GM12878 (cell line): Measurements from ENCODE around the gene KIF9. TPM values are rescaled to one million over a fixed set of nuclear protein-coding genes. Genes with fewer than 3 reads are reported as not detected.

Experiments
- ATAC-seq: fragments of 200-7000 bp; cut with Tn5 transposase; 3 replicates; pipeline ENCODE4 v1.9.1; 2020; ENCODE audit warnings: mild to moderate bottlenecking, moderate library complexity
- BruUV-seq: library from RNA; stranded (reverse); fragments of 400-500 nt; replicated peaks from 2 replicates; lab custom pipeline; 2021; lab: Mats Ljungman, UMichigan
- CTCF ChIA-PET: fragments of 300-600 bp; sonication (Branson Sonifier 250); formaldehyde crosslinking; extraction: SDS; loops from one replicate; lab custom pipeline; 2021; ENCODE audit warnings: inconsistent platforms; lab: Yijun Ruan, JAX
- POLR2A ChIA-PET: fragments of 350-600 bp; formaldehyde crosslinking; extraction: SDS; loops from one replicate; lab custom pipeline; 2021; ENCODE audit warnings: inconsistent platforms; lab: Charles Lee
- RAD21 ChIA-PET: fragments of 300-600 bp; sonication (Branson Sonifier 250); formaldehyde crosslinking; loops from one replicate; lab custom pipeline; 2023; ENCODE audit warnings: antibody characterized with exemption; ENCODE audit not compliant: unreplicated experiment; lab: Charles Lee
- SMC1A ChIA-PET: fragments of 300-600 bp; sonication (Branson Sonifier 250); formaldehyde crosslinking; loops from one replicate; lab custom pipeline; 2023; ENCODE audit not compliant: unreplicated experiment, uncharacterized antibody; lab: Charles Lee
- DNase-seq: peaks from one replicate; pipeline ENCODE4 v3.0.0-alpha.2; 2011; ENCODE audit warnings: low read depth, low spot score
- FAIRE-seq: peaks from 3 replicates; lab custom pipeline; 2011; peaks lifted over from hg19 to GRCh38; lab: Jason Lieb, UNC
- H2AFZ ChIP-seq: 2 replicates; pipeline ENCODE4 v1.6.0; 2011; ENCODE audit warnings: low read depth, low read length, control low read depth; ENCODE audit not compliant: control insufficient read depth
- H3K27ac ChIP-seq: 2 replicates; pipeline ENCODE4 v1.5.1; 2011; ENCODE audit warnings: control low read depth; ENCODE audit not compliant: control insufficient read depth, insufficient read depth
- H3K27me3 ChIP-seq, 2 experiments: replicated peaks in 1 of 2; 2 replicates each; pipeline versions ENCODE4 v1.6.0 to v1.6.1; 2011; ENCODE audit warnings: low read length in 1 of 2; ENCODE audit not compliant: control insufficient read depth in 2 of 2, insufficient read depth in 2 of 2
- H3K36me3 ChIP-seq, 2 experiments: 2 replicates each; pipeline ENCODE4 v1.5.1; 2011; ENCODE audit warnings: low read length in 1 of 2; ENCODE audit not compliant: control insufficient read depth in 2 of 2, insufficient read depth in 2 of 2
- H3K4me1 ChIP-seq: 2 replicates; pipeline ENCODE4 v1.6.1; 2011; ENCODE audit warnings: mild to moderate bottlenecking, low read length, moderate library complexity, mixed read lengths; ENCODE audit not compliant: control insufficient read depth, insufficient read depth
- H3K4me2 ChIP-seq: 2 replicates; pipeline ENCODE4 v1.6.0; 2011; ENCODE audit warnings: control low read depth; ENCODE audit not compliant: control insufficient read depth, insufficient read depth
- H3K4me3 ChIP-seq: fragments of 200-600 bp; sonication (generic); 2 replicates; pipeline ENCODE4 v1.5.1; 2016
- H3K79me2 ChIP-seq: 2 replicates; pipeline ENCODE4 v1.6.0; 2011; ENCODE audit warnings: low read length; ENCODE audit not compliant: control insufficient read depth, insufficient read depth
- H3K9ac ChIP-seq: 2 replicates; pipeline ENCODE4 v1.8.0; 2011; ENCODE audit warnings: low read length, control low read depth, mixed read lengths; ENCODE audit not compliant: control insufficient read depth, insufficient read depth
- H3K9me3 ChIP-seq: replicated peaks from 3 replicates; pipeline ENCODE4 v1.5.1; 2011; ENCODE audit warnings: mild to moderate bottlenecking, low read length; ENCODE audit not compliant: control insufficient read depth, insufficient read depth
- H4K20me1 ChIP-seq: 2 replicates; pipeline ENCODE4 v1.6.0; 2011; ENCODE audit not compliant: control insufficient read depth, insufficient read depth
- CBFB ChIP-seq: IDR thresholded peaks from 2 replicates; pipeline ENCODE4 v1.6.1; 2016; ENCODE audit warnings: antibody characterized with exemption, low read depth
- ESRRA ChIP-seq: IDR thresholded peaks from 2 replicates; pipeline ENCODE4 v1.6.1; 2012; ENCODE audit warnings: mild to moderate bottlenecking, low read length, improper control_type of control experiment
- FOXM1 ChIP-seq: IDR thresholded peaks from 2 replicates; pipeline ENCODE4 v1.6.1; 2012; ENCODE audit warnings: low read depth, mild to moderate bottlenecking, inconsistent platforms, low read length, moderate library complexity
- RAD51 ChIP-seq: fragments of 450-650 bp; IDR thresholded peaks from 2 replicates; pipeline ENCODE4 v1.6.1; 2016; ENCODE audit warnings: moderate library complexity, mild to moderate bottlenecking, inconsistent platforms
- SUPT20H ChIP-seq: IDR thresholded peaks from 2 replicates; pipeline ENCODE4 v1.6.1; 2011; ENCODE audit warnings: low read depth, mild to moderate bottlenecking, low read length, moderate library complexity, borderline replicate concordance; ENCODE audit not compliant: control insufficient read depth
- WGBS: methylation state at CpG from one replicate; pipeline ENCODE4 v1.1.6; 2016; ENCODE audit warnings: low lambda C conversion rate; ENCODE audit not compliant: insufficient replicate concordance, insufficient coverage; ENCODE audit errors: missing lambda C conversion rate; 5-methylcytosine and 5-hydroxymethylcytosine counted together
- in situ Hi-C: fragments of 300-500 bp; cut with MboI; formaldehyde crosslinking; loops from 9 replicates; pipeline ENCODE4 v1.14.3; 2018; ENCODE audit warnings: mixed read lengths
- intact Hi-C: fragments of 100-400 bp; cut with micrococcal nuclease; formaldehyde crosslinking; loops from one replicate; pipeline ENCODE4 v1.14.2; 2022; ENCODE audit not compliant: unreplicated experiment
- polyA plus RNA-seq, 11 experiments: library from polyadenylated mRNA; depleted of rRNA in 4 of 11; unstranded in 6 of 11; stranded (reverse) in 5 of 11; fragments of >200 nt; fragmentation: Nextera tagmentation in 4 of 11; fragmentation: Illumina TruSeq in 1 of 11; extraction: Ambion mirVana in 4 of 11; extraction: Trizol in 1 of 11; gene quantifications; 1 replicate in 1 of 11; 2 replicates in 10 of 11; pipeline versions ENCODE4 v1.2.1 to v1.2.3, GENCODE V29; 2011 to 2016; ENCODE audit warnings: inconsistent platforms in 2 of 11, missing spikeins in 2 of 11, low read depth in 1 of 11
- total RNA-seq, 4 experiments: library from RNA; depleted of rRNA in 3 of 4; stranded (reverse); fragments of >200 nt in 3 of 4; fragmentation: Illumina TruSeq in 1 of 4; extraction: Trizol in 1 of 4; gene quantifications; 2 replicates each; pipeline versions ENCODE4 v1.2.1 to v1.2.3, GENCODE V29; 2013 to 2021
- TF ChIP-seq, protein P1 (sequence below): IDR thresholded peaks from 2 replicates; pipeline ENCODE4 v1.6.1; 2012; ENCODE audit warnings: low read depth, low read length, improper control_type of control experiment

Gene KIF9
- total and polyA plus RNA-seq, 10 of the 15 experiments (the other 5 are each of a cell fraction or from before 2014, with no cell fraction given): 3.0 to 10.2 (median 5.9) TPM

DNA sequence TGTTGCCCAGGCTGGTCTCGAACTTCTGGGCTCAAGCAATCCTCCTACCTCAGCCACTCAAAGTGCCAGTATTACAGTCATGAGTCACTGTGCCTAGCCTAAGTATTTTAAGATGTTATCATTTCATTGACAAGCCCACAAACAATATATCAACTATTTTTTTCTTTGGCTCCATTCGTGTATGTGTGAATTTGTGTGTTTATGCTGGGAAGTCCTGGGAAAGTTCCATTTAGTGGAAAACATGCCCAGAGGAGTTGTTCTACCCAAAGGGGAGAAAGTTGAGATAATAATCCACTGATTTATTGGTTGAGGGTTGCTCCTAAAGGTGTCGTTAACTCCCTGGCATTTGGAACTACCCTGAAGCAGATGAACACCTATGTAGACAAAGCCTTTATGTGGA, 58.8 kb downstream of the KIF9 start (continued):
- TF ChIP-seq, protein P1, sequence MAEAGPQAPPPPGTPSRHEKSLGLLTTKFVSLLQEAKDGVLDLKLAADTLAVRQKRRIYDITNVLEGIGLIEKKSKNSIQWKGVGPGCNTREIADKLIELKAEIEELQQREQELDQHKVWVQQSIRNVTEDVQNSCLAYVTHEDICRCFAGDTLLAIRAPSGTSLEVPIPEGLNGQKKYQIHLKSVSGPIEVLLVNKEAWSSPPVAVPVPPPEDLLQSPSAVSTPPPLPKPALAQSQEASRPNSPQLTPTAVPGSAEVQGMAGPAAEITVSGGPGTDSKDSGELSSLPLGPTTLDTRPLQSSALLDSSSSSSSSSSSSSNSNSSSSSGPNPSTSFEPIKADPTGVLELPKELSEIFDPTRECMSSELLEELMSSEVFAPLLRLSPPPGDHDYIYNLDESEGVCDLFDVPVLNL: no peak
- TF ChIP-seq RAD51 (no peak), SUPT20H (no peak), FOXM1 (no peak), CBFB (no peak)

DNA sequence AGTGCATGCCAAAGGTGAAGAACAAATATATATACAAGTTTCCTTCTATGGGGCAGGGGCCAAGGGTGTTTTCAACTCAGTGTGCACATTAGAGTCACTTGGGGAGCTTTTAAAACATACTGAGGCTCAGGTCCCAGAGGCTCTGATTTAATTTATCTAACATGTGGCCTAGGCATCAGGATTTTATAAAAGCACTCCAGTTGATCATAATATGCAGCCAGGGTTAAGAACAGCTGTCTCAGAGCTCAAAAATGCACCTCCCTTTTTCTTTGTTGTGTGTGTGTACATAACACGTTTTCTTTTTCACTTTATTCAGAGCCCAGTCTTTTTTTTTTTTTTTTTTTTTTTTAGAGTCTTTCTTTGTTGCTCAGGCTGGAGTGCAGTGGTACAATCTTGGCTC, 60.8 kb downstream of the KIF9 start:
- Histone ChIP-seq H3K9me3 (no peaks in the 10 kb centered on the region), H3K4me3 (no peak overlapping the region), H3K27ac (no peak overlapping the region), H3K4me2 (no peak overlapping the region), H3K36me3 (no peaks in the 10 kb centered on the region), H4K20me1 (no peaks in the 10 kb centered on the region), H3K4me1 (peaks cover 21% of the 10 kb centered on the region), H2AFZ (no peak overlapping the region), H3K79me2 (no peaks in the 10 kb centered on the region), H3K27me3 (no peaks in the 10 kb centered on the region), H3K9ac (no peak overlapping the region)
- ChIA-PET SMC1A (interaction anchor here (0.6 to 1.4 kb wide), 2 partner anchors 10 to 217 kb away, joined by 3 to 5 read pairs; no protein-coding TSS in a partner anchor), CTCF (interaction anchor here (0.6 to 1.5 kb wide), 2 partner anchors 28 to 104 kb away, joined by 3 read pairs; no protein-coding TSS in a partner anchor), POLR2A (interaction anchor here (0.7 to 1.3 kb wide), 2 partner anchors 9 to 309 kb away, joined by 7 to 16 read pairs; no protein-coding TSS in a partner anchor), RAD21 (interaction anchor here (0.6 kb wide), 1 partner anchor 682 kb away, joined by 4 read pairs; no protein-coding TSS in a partner anchor)
- TF ChIP-seq ESRRA: no peak
- in situ Hi-C loops (no loop called here), intact Hi-C loops (loop anchor here (2.0 to 10.0 kb wide), 2 partner anchors 137 to 213 kb away; no protein-coding TSS in a partner anchor)
- no TSS peak for BruUV-seq
- FAIRE-seq: no peak
- DNase-seq: no peak
- whole genome bisulfite sequencing: 0% methylated on average over 1 of the region's 1 CpG
- ATAC-seq: no peak
